Tibial nerve (tissue), 4 donors: Measurements from ENCODE around the gene CYTIP. TPM values are rescaled to one million over a fixed set of nuclear protein-coding genes. Genes with fewer than 3 reads are reported as not detected.

Source experiments
- total RNA-seq, 4 donors: library from RNA; depleted of rRNA; stranded (reverse); fragments of >200 nt; gene quantifications; one replicate each; pipeline ENCODE4 v1.1.0, GENCODE V29; 2016

Gene CYTIP
- total RNA-seq, 4 donors from 2014 or later, result 3.7 to 9.3 (median 8.1) TPM

Other genes starting within 250 kb of the CYTIP start
- gene GALNT5, start 186.4 kb downstream of the CYTIP start, total RNA-seq, result under 1 TPM in 3 of 4 donors, not detected in 1; 0.42 to 0.98 (median 0.87) TPM
- 1 to 10 TPM in 3 of 4 donors, under 1 TPM in 1; 0.39 to 1.2 (median 1.1) TPM for gene ERMN, start 118.3 kb downstream of the CYTIP start, total RNA-seq
- gene ACVR1C, start 184.8 kb upstream of the CYTIP start, total RNA-seq, result 1 to 10 TPM; 1.4 to 9.4 (median 5.4) TPM